HG02798 (cell line): Measurements from ENCODE around the gene PPP3CA.
"Not testable (repeated sequence)": the region's sequence is repeated elsewhere in the genome, so short reads cannot be mapped to it uniquely, and the experiment has no call there.

Source experiments
- ATAC-seq: cut with Tn5 transposase; IDR thresholded peaks from one replicate; pipeline ENCODE4 v1.9.1; 2021; ENCODE audit warnings: mild to moderate bottlenecking; ENCODE audit not compliant: unreplicated experiment, poor library complexity

PPP3CA gene

GRCh38 chr4:101122019-101122418 is 225.3 kb downstream of the PPP3CA start:
- no peak for ATAC-seq

GRCh38 chr4:101119141-101119540 is 228.2 kb downstream of the PPP3CA start:
- no peak for ATAC-seq

- no peak for ATAC-seq
Observed at GRCh38 chr4:101118617-101119016, 228.7 kb downstream of the PPP3CA start.

- ATAC-seq = no peak
Observed at GRCh38 chr4:101115887-101116286, 231.4 kb downstream of the PPP3CA start.

GRCh38 chr4:101114936-101115372 is 232.4 kb downstream of the PPP3CA start:
- ATAC-seq = no peak

GRCh38 chr4:101104312-101105052 is 242.8 kb downstream of the PPP3CA start:
- no peak for ATAC-seq

- ATAC-seq = peak; percentile 87
Observed at GRCh38 chr4:101103381-101104142, 243.8 kb downstream of the PPP3CA start.

- no peak for ATAC-seq
Observed at GRCh38 chr4:101102114-101102742, 245.1 kb downstream of the PPP3CA start.

GRCh38 chr4:101101072-101101471 is 246.3 kb downstream of the PPP3CA start:
- ATAC-seq = no peak

- ATAC-seq = no peak
Observed at GRCh38 chr4:101098666-101099400, 248.5 kb downstream of the PPP3CA start.

- not testable (repeated sequence) for ATAC-seq
Observed at GRCh38 chr4:101092609-101093008, 254.7 kb downstream of the PPP3CA start.

GRCh38 chr4:101089168-101089567 is 258.2 kb downstream of the PPP3CA start:
- ATAC-seq = no peak

GRCh38 chr4:101086801-101087586 is 260.3 kb downstream of the PPP3CA start:
- ATAC-seq = no peak

GRCh38 chr4:101083131-101083530 is 264.2 kb downstream of the PPP3CA start:
- no peak for ATAC-seq

GRCh38 chr4:101081695-101082369 is 265.5 kb downstream of the PPP3CA start:
- ATAC-seq = no peak

- ATAC-seq = no peak
Observed at GRCh38 chr4:101081166-101081565, 266.2 kb downstream of the PPP3CA start.

- ATAC-seq = no peak
Observed at GRCh38 chr4:101078950-101079349, 268.4 kb downstream of the PPP3CA start.

- no peak for ATAC-seq
Observed at GRCh38 chr4:101076032-101076431, 271.3 kb downstream of the PPP3CA start.

GRCh38 chr4:101075536-101075935 is 271.8 kb downstream of the PPP3CA start:
- ATAC-seq = no peak
